Frontal cortex (tissue), 4 donors: ENCODE measurements around the gene MBNL1. TPM values are rescaled to one million over a fixed set of nuclear protein-coding genes. Genes with fewer than 3 reads are reported as not detected.

ENCODE experiments used
- DNase-seq, 2 donors: peaks; one replicate each; pipeline ENCODE4 v3.0.0; 2012; ENCODE audit warnings: low spot score in 2 of 2
- FAIRE-seq: peaks from 2 replicates; lab custom pipeline; 2012; peaks lifted over from hg19 to GRCh38; lab: Jason Lieb, UNC
- total RNA-seq: library from RNA; depleted of rRNA; stranded (reverse); fragments of >200 nt; gene quantifications from one replicate; pipeline ENCODE4 v1.2.3, GENCODE V29; 2014
- donor health status: control.
- donor health status: control.
- donor health status: control.

Gene MBNL1
- total RNA-seq, 1 donor from 2014 or later = 44.0 TPM

DNA sequence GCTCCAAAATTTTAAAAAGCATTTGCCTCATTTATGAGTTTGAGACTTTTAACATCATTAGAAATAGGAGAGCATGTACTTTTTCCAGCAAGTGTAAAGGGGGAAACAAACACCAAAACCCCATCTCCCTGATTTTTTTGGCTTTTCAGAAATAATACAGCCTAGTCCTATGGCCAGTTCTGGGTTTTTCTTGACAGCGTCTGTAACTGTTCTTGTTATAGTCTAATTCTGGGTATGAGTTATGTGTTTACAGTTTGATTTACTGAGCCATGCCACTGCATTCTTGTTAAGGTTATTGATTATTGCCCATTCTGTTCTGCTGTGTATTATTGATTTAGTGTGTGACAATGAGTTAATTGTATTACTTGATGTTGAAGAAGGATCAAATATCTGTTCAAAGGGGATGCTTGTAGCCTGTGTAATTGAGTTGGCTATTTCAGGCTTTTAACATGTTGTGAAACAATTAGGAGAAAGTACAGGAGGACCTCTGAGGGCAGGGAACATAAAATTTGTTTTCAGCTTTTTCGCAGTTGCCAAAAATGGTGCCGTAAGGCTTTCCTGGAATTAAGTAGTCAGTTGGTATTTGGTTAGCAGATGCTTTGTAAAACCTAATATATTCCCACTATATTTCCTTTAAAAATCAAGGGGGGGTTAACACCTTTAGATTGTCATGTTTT, 46.1 kb downstream of the MBNL1 start:
- no peak for FAIRE-seq
- DNase-seq = no peak

- DNase-seq = no peak
Measured at GRCh38 chr3:152315623-152316022, 46.9 kb downstream of the MBNL1 start.

DNA sequence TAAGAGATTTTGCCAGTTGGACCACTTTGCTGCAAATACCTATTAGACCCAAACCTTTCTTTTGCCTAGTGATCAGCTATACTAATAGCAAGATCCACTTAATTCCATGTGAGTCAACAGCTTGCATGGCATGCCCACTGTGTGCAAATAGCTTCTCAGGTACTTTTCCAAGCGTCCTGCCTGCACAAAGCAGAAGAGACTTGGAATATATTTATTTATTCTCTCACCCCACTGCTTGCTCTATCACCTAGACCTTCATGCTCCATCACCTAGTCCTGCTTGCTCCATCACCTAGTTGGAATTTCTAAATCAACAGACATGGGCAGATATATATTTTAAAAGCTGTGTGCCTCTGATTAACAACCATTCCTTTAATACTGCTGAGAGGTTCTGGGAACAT, 47.6 kb downstream of the MBNL1 start:
- DNase-seq (no peak), FAIRE-seq (no peak)

More at GRCh38 chr3:152315623-152316022, 46.9 kb downstream of the MBNL1 start:
- FAIRE-seq = no peak

DNA sequence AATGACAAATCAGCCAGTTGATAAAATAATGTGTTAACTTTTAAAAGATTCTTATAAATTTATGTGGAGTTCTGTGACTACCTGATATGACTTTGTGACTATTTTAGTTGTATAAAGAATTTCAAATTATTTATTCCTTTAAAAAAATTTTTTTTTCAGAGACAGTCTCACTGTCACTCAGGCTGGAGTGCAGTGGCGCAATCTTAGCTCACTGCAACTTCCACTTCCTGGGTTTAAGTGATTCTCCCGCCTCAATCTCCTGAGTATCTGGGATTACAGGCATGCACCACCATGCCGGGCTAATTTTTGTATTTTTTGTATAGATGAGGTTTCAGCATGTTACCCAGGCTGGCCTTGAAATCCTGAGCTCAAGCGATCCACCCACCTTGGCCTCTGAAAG, 48.5 kb downstream of the MBNL1 start:
- FAIRE-seq = no peak
- no peak for DNase-seq

GRCh38 chr3:152317956-152318355, 49.2 kb downstream of the MBNL1 start:
- no peak for FAIRE-seq

GRCh38 chr3:152318512-152318911, 49.8 kb downstream of the MBNL1 start:
- DNase-seq (no peak), FAIRE-seq (no peak)

More at GRCh38 chr3:152317956-152318355, 49.2 kb downstream of the MBNL1 start:
- DNase-seq = no peak

DNA sequence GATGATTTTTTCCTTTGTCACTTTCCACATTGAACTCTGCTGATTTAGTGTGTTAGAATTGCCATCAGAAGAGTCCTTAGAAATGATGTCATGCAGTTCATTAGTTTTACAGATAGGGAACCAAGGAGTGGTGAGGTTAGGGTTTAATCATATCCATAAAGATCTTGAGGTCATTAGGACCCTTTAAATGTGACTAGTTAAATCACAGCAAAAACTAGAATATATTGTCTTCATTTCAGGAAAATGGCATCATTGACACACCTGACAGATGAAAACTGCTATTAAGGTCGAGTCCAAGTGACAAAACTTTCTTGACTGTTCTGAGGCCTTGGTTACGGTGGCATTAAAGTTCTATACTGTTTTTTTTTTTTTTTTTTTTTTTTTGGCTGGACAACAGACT, 50.5 kb downstream of the MBNL1 start:
- DNase-seq (no peak), FAIRE-seq (no peak)

DNA sequence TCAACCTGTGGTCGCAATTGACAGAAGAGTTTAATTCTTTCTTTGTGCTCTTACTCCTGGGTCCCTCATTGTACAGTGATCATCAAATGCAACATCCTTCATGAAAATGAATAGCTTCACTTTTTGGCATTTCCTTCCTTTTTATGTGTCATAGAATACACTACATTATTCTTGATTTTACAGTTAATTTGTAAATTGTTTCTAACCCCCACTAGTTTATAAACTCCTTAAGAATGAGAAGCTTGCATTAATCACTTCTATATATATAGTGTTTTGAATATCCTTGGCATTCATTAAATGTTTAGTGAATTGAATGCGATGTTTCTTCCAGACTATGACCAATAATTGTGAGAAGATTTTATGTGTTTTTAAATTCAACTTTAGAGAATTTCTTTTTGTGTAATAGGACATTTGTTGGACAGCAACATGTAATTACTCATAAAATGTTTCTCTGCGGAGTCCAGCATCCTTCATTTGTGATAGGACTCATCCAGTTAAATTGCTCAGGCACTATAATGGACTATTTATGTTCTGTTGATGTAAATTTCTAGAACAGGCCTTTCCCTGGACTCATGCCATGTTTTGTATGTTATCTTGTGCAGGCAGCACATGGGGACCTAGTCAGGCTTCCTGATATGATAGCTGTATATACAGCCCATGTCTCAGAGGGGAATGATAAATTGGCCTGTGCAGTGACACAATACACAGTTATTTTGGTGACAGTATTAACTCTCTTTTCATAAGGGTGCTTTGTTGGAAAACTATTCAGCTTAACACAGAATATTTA, 51.3 kb downstream of the MBNL1 start:
- FAIRE-seq (no peak), DNase-seq (no peak)

GRCh38 chr3:152321200-152321954, 52.6 kb downstream of the MBNL1 start:
- FAIRE-seq = no peak
- no peak for DNase-seq

GRCh38 chr3:152321955-152322377, 53.2 kb downstream of the MBNL1 start:
- FAIRE-seq = no peak
- DNase-seq = no peak

DNA sequence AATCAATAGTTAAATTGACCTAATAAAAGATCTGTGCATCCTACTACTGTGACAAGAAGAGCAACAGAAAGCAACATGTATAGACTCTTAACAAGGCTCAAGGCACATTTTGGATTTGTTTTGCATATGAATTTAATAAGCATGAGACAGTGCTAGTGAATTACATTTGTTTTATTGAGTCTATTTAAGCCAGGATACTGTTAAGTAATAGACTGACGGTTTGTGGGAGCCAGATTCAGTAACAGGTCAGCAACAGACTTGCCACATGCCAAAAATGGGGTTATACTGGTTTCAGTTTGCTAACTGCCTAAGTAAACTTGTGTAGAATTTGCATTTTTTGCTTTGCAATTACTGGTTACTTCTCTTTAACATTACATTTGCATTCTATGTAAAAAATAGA, 54.0 kb downstream of the MBNL1 start:
- DNase-seq (no peak), FAIRE-seq (no peak)

DNA sequence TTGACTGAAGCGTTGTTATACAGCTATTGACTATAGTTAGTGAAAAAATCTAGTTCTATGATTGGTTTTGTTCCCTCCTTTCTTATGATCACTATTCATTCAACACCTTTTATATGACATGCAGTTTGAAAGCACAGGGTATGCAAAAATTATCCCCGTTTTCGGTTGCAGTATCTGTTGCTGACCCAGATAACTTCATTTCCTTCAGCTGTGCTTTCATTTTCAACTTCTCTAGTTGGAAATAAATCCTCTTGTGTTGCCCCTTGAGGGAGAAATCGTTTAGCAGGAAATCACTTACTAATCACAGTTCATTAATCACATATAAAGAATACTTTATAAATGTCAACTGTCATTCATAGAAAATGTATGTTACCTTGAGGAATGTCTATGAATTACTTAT, 55.1 kb downstream of the MBNL1 start:
- no peak for DNase-seq
- no peak for FAIRE-seq

DNA sequence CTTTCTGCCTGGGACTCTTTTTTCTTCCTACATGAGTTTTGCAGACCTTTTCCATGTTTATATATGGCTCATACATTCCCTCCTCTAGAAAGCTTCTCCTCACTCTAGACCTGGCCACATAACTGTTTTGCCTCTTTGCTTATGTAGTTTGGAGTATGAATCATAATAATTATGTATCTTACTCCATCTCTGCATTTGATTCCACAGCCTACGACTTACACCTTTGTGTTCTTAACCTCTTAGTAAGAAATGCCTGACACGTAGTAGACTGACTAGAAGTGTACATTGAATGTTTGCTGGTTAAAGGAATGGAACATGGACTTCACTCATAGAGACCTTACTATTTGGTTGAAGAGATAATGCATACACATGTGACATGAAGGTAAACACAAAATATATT, 56.4 kb downstream of the MBNL1 start:
- FAIRE-seq (no peak), DNase-seq (no peak)

GRCh38 chr3:152327203-152327602, 58.5 kb downstream of the MBNL1 start:
- DNase-seq (no peak), FAIRE-seq (no peak)

- DNase-seq (no peak), FAIRE-seq (no peak)
Measured at GRCh38 chr3:152328841-152329240, 60.1 kb downstream of the MBNL1 start.

GRCh38 chr3:152330559-152330958, 61.8 kb downstream of the MBNL1 start:
- DNase-seq (no peak), FAIRE-seq (no peak)

GRCh38 chr3:152331018-152331541, 62.4 kb downstream of the MBNL1 start:
- DNase-seq (no peak), FAIRE-seq (no peak)

DNA sequence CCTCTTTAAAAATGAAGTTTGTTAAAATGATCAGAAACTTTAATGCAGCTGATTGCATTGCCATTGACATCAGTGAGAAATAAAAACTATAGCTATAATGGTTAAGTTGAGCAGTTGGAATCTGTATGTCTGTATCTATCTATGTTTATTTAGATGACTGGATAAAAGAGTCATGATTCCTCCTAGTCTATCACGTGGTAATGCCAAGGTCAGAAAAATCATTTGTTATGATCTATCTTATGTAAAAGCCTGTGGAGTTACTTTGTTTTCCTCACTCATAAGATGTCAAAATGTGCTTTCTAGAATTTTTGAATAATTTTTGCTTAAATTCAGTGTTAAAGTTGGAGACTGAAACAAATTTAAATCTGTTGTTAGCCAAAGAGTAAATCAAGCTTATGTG, 63.3 kb downstream of the MBNL1 start:
- no peak for DNase-seq

DNA sequence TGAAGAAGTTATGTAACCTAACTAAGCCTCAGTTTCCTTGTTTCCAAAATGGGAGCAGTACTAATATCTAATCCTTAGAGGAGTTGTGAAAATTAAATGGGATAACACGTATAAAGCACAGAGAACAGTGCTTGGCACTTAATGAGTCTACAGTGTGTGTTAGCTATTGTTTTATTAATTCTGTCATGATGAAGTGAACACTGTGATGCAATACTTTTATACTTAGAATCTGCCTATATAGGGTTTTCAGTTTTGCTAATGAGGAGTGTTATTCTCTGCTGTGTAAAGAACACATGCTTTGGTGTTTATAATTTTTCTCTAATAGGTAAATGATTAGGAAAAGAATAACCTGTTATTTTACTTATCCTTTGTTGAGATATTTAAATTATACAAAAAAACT, 65.2 kb downstream of the MBNL1 start:
- FAIRE-seq (no peak), DNase-seq (no peak)

More for the DNA sequence above, 63.3 kb downstream of the MBNL1 start:
- no peak for FAIRE-seq

GRCh38 chr3:152334761-152335160, 66.0 kb downstream of the MBNL1 start:
- no peak for DNase-seq
- FAIRE-seq = no peak
